GM20000 (cell line): ENCODE measurements around the gene AICDA.
"Not testable (repeated sequence)": the region's sequence is repeated elsewhere in the genome, so short reads cannot be mapped to it uniquely, and the experiment has no call there.

Experiments
- DNase-seq: peaks from one replicate; pipeline ENCODE4 v3.0.0; 2012; ENCODE audit warnings: low spot score
- TF ChIP-seq, protein P1 (sequence below): IDR thresholded peaks from 2 replicates; pipeline ENCODE4 v1.5.1; 2012; ENCODE audit warnings: mild to moderate bottlenecking, control low read depth; ENCODE audit errors: extremely low read depth, missing control alignments

The AICDA gene

DNA sequence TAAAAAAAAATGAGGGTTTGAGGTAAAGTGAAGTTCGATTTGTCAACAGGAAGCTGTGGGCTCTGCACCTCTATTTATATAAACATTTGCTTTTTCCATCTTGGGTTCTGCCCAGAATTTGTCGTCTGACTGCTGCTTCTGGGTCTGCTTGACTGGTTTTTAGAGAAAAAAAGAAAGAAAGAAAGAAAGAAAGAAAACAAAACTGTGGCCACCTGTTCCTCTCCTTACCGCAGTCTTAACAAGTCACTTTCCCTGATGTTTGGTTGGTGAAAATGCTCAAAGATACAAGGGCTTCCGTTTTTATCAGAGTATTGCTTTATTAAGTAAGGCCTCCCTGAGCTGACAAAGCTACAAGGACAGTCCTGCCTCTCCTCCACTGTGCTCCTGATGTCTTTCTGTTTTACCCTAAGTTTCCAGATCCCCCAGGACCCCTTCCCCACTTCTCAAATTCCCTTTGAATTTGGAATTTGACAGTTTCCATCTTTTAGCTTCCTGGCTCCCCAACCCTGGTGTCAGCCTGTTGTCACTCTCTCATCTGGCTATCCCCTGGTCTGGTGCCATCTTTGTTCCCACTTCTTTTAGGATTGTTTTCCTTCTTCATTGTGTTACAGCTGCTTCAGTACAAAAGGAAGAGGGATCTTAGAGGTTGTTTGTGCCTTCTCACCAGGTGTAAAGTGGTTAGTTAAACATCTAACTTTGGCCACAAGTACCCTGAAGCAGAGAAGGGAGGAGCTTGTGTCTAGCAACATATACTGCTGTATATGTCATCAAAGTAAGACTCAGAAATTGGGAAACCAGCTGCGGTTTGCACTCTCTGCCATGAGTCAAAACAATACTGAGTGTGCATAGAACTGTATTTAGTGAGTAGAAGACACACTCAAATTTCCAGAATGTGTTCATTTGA lies 31.9 kb upstream of the AICDA start:
- DNase-seq: peak; percentile 56
- TF ChIP-seq, protein P1, sequence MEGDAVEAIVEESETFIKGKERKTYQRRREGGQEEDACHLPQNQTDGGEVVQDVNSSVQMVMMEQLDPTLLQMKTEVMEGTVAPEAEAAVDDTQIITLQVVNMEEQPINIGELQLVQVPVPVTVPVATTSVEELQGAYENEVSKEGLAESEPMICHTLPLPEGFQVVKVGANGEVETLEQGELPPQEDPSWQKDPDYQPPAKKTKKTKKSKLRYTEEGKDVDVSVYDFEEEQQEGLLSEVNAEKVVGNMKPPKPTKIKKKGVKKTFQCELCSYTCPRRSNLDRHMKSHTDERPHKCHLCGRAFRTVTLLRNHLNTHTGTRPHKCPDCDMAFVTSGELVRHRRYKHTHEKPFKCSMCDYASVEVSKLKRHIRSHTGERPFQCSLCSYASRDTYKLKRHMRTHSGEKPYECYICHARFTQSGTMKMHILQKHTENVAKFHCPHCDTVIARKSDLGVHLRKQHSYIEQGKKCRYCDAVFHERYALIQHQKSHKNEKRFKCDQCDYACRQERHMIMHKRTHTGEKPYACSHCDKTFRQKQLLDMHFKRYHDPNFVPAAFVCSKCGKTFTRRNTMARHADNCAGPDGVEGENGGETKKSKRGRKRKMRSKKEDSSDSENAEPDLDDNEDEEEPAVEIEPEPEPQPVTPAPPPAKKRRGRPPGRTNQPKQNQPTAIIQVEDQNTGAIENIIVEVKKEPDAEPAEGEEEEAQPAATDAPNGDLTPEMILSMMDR: no peak

DNA sequence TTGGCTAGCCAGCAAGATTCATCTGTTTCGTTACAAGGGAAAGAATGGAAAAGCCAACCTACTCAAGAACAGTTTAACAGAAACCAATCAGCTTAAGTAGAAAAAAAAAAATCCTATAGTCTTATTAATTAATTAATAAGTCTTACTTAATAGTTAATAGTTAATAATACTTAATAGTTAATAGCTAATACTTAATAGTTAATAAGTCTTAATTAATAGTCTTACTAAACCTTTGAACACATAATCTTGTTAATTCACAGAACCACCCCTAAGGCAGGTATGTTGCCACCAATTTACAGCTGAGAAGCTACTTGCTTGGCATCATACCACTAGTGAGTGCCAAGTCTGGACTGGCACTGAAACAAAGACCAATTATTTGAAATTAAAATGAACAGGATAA lies 30.1 kb upstream of the AICDA start:
- TF ChIP-seq, protein P1: no peak
- DNase-seq: no peak

DNA sequence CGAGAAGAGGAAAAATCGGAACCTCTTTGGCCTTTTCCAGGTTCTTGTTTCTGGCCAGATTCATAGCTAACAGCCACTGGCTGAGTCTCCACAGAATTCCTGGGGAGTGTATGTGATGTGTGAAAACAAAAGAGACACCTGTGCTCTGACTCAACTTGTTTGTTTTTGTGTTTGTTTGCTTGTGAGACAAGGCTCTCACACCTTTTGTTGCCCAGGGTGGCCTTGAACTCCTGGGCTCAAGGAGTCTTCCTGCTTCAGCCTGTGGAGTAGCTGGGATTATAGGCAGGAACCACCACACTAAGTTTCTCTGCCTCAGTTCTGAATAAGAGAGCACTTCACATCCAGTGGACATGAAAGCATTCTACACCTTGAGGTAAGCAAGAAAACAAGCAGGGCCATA lies 27.3 kb upstream of the AICDA start:
- TF ChIP-seq, protein P1: no peak
- DNase-seq: no peak

DNA sequence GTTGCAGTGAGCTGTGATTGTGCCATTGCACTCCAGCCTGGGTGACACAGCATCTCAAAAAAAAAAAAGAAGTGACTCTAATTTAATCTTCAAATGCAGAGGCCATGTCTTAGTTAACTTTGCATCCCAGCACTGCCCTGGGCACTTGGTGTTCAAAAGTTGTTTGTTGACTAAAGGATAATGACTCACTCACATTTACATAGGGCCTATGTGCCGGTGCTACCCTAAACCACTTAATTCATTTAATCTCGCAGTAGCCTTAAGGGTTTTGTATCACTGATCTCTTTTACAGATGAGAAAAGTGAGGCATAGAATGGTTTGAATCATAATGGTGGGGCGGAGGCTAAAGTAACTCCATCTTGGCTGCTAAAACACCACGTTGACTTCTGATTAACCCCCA lies 26.3 kb upstream of the AICDA start:
- no peak for DNase-seq

DNA sequence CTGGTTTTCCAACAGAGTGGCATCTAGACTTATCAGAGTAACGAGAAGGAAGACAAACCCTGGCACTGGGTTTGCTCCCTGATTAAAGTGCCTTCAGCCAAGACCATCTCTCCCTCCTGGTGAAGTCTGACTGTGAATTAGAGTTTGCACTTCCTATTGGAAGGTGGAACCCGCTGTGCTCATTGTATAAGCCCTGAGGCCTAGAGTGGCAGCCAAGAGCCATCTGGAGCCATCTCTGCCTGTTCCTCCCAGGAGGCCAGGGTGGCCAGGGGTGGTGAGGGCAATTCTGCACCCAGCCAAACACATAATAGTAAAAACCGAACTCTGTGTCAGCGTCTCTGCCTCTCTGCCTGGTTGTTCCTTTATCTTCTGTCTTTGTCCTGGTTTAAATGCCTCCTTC lies 25.0 kb upstream of the AICDA start:
- no peak for DNase-seq
- TF ChIP-seq, protein P1: no peak

More for the DNA sequence above, 26.3 kb upstream of the AICDA start:
- TF ChIP-seq, protein P1: no peak

DNA sequence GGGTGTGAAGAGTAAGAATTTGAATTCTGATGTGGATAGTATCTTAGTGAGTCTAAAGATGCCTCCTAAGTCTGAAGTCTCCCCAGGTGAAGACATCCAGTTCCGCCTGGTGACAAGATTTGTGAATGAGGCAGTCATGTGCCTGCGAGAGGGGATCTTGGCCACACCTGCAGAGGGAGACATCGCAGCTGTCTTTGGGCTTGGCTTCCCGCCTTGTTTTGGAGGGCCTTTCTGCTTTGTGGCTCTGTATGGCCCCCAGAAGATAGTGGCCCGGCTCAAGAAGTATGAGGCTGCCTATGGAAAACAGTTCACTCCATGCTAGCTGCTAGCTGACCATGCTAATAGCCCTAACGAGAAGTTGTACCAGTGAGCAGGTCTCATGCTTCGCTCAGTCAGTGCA lies 24.6 kb upstream of the AICDA start:
- no peak for DNase-seq

DNA sequence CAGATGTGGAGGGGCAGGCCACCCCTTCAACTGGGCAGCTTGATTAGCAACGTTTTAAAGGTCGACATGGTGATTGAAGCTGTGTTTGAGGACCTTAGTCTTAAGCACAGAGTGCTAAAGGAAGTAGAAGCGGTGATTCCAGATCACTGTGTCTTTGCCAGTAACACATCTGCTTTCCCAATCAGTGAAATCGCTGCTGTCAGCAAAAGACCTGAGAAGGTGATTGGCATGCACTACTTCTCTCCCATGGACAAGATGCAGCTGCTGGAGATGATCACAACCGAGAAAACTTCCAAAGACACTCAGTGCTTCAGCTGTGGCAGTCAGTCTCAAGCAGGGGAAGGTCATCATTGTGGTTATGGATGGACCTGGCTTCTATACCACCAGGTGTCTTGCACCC lies 23.9 kb upstream of the AICDA start:
- no peak for DNase-seq
- TF ChIP-seq, protein P1: no peak

More for the DNA sequence above, 24.6 kb upstream of the AICDA start:
- TF ChIP-seq, protein P1: no peak

DNA sequence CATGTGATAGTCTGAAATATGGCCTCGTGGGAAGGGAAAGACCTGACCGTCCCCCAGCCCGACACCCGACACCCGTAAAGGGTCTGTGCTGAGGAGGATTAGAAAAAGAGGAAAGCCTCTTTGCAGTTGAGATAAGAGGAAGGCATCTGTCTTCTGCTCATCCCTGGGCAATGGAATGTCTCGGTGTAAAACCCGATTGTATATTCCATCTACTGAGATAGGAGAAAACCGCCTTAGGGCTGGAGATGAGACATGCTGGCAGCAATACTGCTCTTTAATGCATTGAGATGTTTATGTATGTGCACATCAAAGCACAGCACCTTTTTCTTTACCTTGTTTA lies 23.3 kb upstream of the AICDA start:
- DNase-seq: not testable (repeated sequence)

DNA sequence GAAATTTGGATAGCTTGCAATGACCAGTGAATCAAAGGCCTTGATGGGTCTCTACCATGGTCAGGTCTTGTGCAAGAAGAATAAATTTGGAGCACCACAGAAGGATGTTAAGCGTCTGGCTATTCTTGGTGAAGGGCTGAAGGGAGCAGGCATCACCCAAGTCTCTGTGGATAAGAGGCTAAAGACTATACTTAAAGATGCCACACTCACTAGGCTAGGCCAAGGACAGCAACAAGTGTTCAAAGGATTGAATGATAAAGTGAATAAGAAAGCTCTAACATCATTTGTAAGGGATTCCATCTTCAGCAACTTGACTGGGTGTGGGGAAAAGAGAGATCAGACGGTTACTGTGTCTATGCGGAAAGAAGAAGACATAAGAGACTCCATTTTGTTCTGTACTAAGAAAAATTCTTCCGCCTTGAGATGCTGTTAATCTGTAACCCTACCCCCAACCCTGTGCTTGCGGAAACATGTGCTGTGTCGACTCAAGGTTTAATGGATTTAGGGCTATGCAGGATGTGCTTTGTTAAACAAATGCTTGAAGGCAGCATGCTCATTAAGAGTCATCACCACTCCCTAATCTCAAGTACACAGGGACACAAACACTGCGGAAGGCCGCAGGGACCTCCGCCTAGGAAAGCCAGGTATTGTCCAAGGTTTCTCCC lies 22.8 kb upstream of the AICDA start:
- not testable (repeated sequence) for DNase-seq
